GM12878 (cell line): ENCODE measurements around the gene PLSCR1. TPM values are rescaled to one million over a fixed set of nuclear protein-coding genes. Genes with fewer than 3 reads are reported as not detected.

Experiments
- ATAC-seq: fragments of 200-7000 bp; cut with Tn5 transposase; 3 replicates; pipeline ENCODE4 v1.9.1; 2020; ENCODE audit warnings: mild to moderate bottlenecking, moderate library complexity
- BruUV-seq: library from RNA; stranded (reverse); fragments of 400-500 nt; replicated peaks from 2 replicates; lab custom pipeline; 2021; lab: Mats Ljungman, UMichigan
- CTCF ChIA-PET: fragments of 300-600 bp; sonication (Branson Sonifier 250); formaldehyde crosslinking; extraction: SDS; loops from one replicate; lab custom pipeline; 2021; ENCODE audit warnings: inconsistent platforms; lab: Yijun Ruan, JAX
- POLR2A ChIA-PET: fragments of 350-600 bp; formaldehyde crosslinking; extraction: SDS; loops from one replicate; lab custom pipeline; 2021; ENCODE audit warnings: inconsistent platforms; lab: Charles Lee
- RAD21 ChIA-PET: fragments of 300-600 bp; sonication (Branson Sonifier 250); formaldehyde crosslinking; loops from one replicate; lab custom pipeline; 2023; ENCODE audit warnings: antibody characterized with exemption; ENCODE audit not compliant: unreplicated experiment; lab: Charles Lee
- SMC1A ChIA-PET: fragments of 300-600 bp; sonication (Branson Sonifier 250); formaldehyde crosslinking; loops from one replicate; lab custom pipeline; 2023; ENCODE audit not compliant: unreplicated experiment, uncharacterized antibody; lab: Charles Lee
- DNase-seq: peaks from one replicate; pipeline ENCODE4 v3.0.0-alpha.2; 2011; ENCODE audit warnings: low read depth, low spot score
- FAIRE-seq: peaks from 3 replicates; lab custom pipeline; 2011; peaks lifted over from hg19 to GRCh38; lab: Jason Lieb, UNC
- H2AFZ ChIP-seq: 2 replicates; pipeline ENCODE4 v1.6.0; 2011; ENCODE audit warnings: low read depth, low read length, control low read depth; ENCODE audit not compliant: control insufficient read depth
- H3K27ac ChIP-seq: 2 replicates; pipeline ENCODE4 v1.5.1; 2011; ENCODE audit warnings: control low read depth; ENCODE audit not compliant: control insufficient read depth, insufficient read depth
- H3K27me3 ChIP-seq, 2 experiments: replicated peaks in 1 of 2; 2 replicates each; pipeline versions ENCODE4 v1.6.0 to v1.6.1; 2011; ENCODE audit warnings: low read length in 1 of 2; ENCODE audit not compliant: control insufficient read depth in 2 of 2, insufficient read depth in 2 of 2
- H3K36me3 ChIP-seq, 2 experiments: 2 replicates each; pipeline ENCODE4 v1.5.1; 2011; ENCODE audit warnings: low read length in 1 of 2; ENCODE audit not compliant: control insufficient read depth in 2 of 2, insufficient read depth in 2 of 2
- H3K4me1 ChIP-seq: 2 replicates; pipeline ENCODE4 v1.6.1; 2011; ENCODE audit warnings: mild to moderate bottlenecking, low read length, moderate library complexity, mixed read lengths; ENCODE audit not compliant: control insufficient read depth, insufficient read depth
- H3K4me2 ChIP-seq: 2 replicates; pipeline ENCODE4 v1.6.0; 2011; ENCODE audit warnings: control low read depth; ENCODE audit not compliant: control insufficient read depth, insufficient read depth
- H3K4me3 ChIP-seq: fragments of 200-600 bp; sonication (generic); 2 replicates; pipeline ENCODE4 v1.5.1; 2016
- H3K79me2 ChIP-seq: 2 replicates; pipeline ENCODE4 v1.6.0; 2011; ENCODE audit warnings: low read length; ENCODE audit not compliant: control insufficient read depth, insufficient read depth
- H3K9ac ChIP-seq: 2 replicates; pipeline ENCODE4 v1.8.0; 2011; ENCODE audit warnings: low read length, control low read depth, mixed read lengths; ENCODE audit not compliant: control insufficient read depth, insufficient read depth
- H3K9me3 ChIP-seq: replicated peaks from 3 replicates; pipeline ENCODE4 v1.5.1; 2011; ENCODE audit warnings: mild to moderate bottlenecking, low read length; ENCODE audit not compliant: control insufficient read depth, insufficient read depth
- H4K20me1 ChIP-seq: 2 replicates; pipeline ENCODE4 v1.6.0; 2011; ENCODE audit not compliant: control insufficient read depth, insufficient read depth
- CHD1 ChIP-seq: IDR thresholded peaks from 2 replicates; pipeline ENCODE4 v1.6.1; 2012; ENCODE audit warnings: low read depth, low read length, improper control_type of control experiment
- HDAC2 ChIP-seq: fragments of 200-600 bp; sonication (generic); IDR thresholded peaks from 2 replicates; pipeline ENCODE4 v1.6.1; 2017
- HDAC6 ChIP-seq: fragments of 200-600 bp; sonication (generic); IDR thresholded peaks from one replicate; pipeline ENCODE4 v1.8.0; 2017; ENCODE audit warnings: antibody characterized with exemption; ENCODE audit not compliant: unreplicated experiment
- KDM1A ChIP-seq: fragments of 200-600 bp; sonication (generic); IDR thresholded peaks from 2 replicates; pipeline ENCODE4 v1.6.1; 2016; ENCODE audit warnings: borderline replicate concordance
- LARP7 ChIP-seq: fragments of 450-650 bp; IDR thresholded peaks from 2 replicates; pipeline ENCODE4 v1.6.1; 2017; ENCODE audit warnings: mild to moderate bottlenecking
- MLLT1 ChIP-seq: fragments of 450-650 bp; IDR thresholded peaks from 2 replicates; pipeline ENCODE4 v1.6.1; 2016; ENCODE audit warnings: mild to moderate bottlenecking
- NR2F1 ChIP-seq: fragments of 450-650 bp; conservative IDR thresholded peaks from 2 replicates; pipeline ENCODE4 v1.6.1; 2017; ENCODE audit warnings: mild to moderate bottlenecking
- PAX5 ChIP-seq: IDR thresholded peaks from 2 replicates; pipeline ENCODE4 v1.6.1; 2011; ENCODE audit warnings: low read depth, low read length, borderline replicate concordance
- PBX3 ChIP-seq: IDR thresholded peaks from 2 replicates; pipeline ENCODE4 v1.6.1; 2011; ENCODE audit warnings: mild to moderate bottlenecking, low read depth, low read length, moderate library complexity; ENCODE audit not compliant: insufficient replicate concordance
- RB1 ChIP-seq: fragments of 450-650 bp; formaldehyde crosslinking; IDR thresholded peaks from 2 replicates; pipeline ENCODE4 v1.6.1; 2017; ENCODE audit warnings: mild to moderate bottlenecking, borderline replicate concordance
- SMARCA5 ChIP-seq: fragments of 450-650 bp; IDR thresholded peaks from 2 replicates; pipeline ENCODE4 v1.6.1; 2017; ENCODE audit warnings: mild to moderate bottlenecking
- SREBF2 ChIP-seq: IDR thresholded peaks from 2 replicates; pipeline ENCODE4 v1.6.1; 2012; ENCODE audit warnings: mild to moderate bottlenecking, low read length
- SUZ12 ChIP-seq: fragments of 200-600 bp; sonication (generic); IDR thresholded peaks from one replicate; pipeline ENCODE4 v1.6.1; 2018; ENCODE audit warnings: antibody characterized with exemption, mild to moderate bottlenecking; ENCODE audit not compliant: unreplicated experiment
- USF2 ChIP-seq: IDR thresholded peaks from 2 replicates; pipeline ENCODE4 v1.6.1; 2011; ENCODE audit warnings: low read depth, low read length, improper control_type of control experiment, borderline replicate concordance
- ZBTB4 ChIP-seq: fragments of 450-650 bp; formaldehyde crosslinking; IDR thresholded peaks from 2 replicates; pipeline ENCODE4 v1.4.0; 2022; ENCODE audit warnings: mild to moderate bottlenecking, moderate library complexity
- ZNF217 ChIP-seq: fragments of 450-650 bp; IDR thresholded peaks from 2 replicates; pipeline ENCODE4 v1.6.1; 2017; ENCODE audit warnings: antibody characterized with exemption, mild to moderate bottlenecking
- WGBS: methylation state at CpG from one replicate; pipeline ENCODE4 v1.1.6; 2016; ENCODE audit warnings: low lambda C conversion rate; ENCODE audit not compliant: insufficient replicate concordance, insufficient coverage; ENCODE audit errors: missing lambda C conversion rate; 5-methylcytosine and 5-hydroxymethylcytosine counted together
- in situ Hi-C: fragments of 300-500 bp; cut with MboI; formaldehyde crosslinking; loops from 9 replicates; pipeline ENCODE4 v1.14.3; 2018; ENCODE audit warnings: mixed read lengths
- intact Hi-C: fragments of 100-400 bp; cut with micrococcal nuclease; formaldehyde crosslinking; loops from one replicate; pipeline ENCODE4 v1.14.2; 2022; ENCODE audit not compliant: unreplicated experiment
- polyA plus RNA-seq, 11 experiments: library from polyadenylated mRNA; depleted of rRNA in 4 of 11; unstranded in 6 of 11; stranded (reverse) in 5 of 11; fragments of >200 nt; fragmentation: Nextera tagmentation in 4 of 11; fragmentation: Illumina TruSeq in 1 of 11; extraction: Ambion mirVana in 4 of 11; extraction: Trizol in 1 of 11; gene quantifications; 1 replicate in 1 of 11; 2 replicates in 10 of 11; pipeline versions ENCODE4 v1.2.1 to v1.2.3, GENCODE V29; 2011 to 2016; ENCODE audit warnings: inconsistent platforms in 2 of 11, missing spikeins in 2 of 11, low read depth in 1 of 11
- total RNA-seq, 4 experiments: library from RNA; depleted of rRNA in 3 of 4; stranded (reverse); fragments of >200 nt in 3 of 4; fragmentation: Illumina TruSeq in 1 of 4; extraction: Trizol in 1 of 4; gene quantifications; 2 replicates each; pipeline versions ENCODE4 v1.2.1 to v1.2.3, GENCODE V29; 2013 to 2021

PLSCR1 gene
- total and polyA plus RNA-seq, 10 of the 15 experiments (the other 5 are each of a cell fraction or from before 2014, with no cell fraction given), result 35.4 to 77.8 (median 41.1) TPM

GRCh38 chr3:146466604-146467003 is 77.8 kb downstream of the PLSCR1 start (continued):
- TF ChIP-seq PBX3, result no peak
- no peak for TF ChIP-seq LARP7
- no peak for TF ChIP-seq SMARCA5

- no peaks in the 10 kb centered on the region for H3K36me3 ChIP-seq
- POLR2A ChIA-PET, result no interaction called here
- peaks cover 4% of the 10 kb centered on the region; the same call in 1 of the 2 replicates for H3K4me1 ChIP-seq
- H3K4me2 ChIP-seq, result no peak overlapping the region
- WGBS, result 0% methylated on average over 6 of the region's 6 CpGs
- H2AFZ ChIP-seq, result no peak overlapping the region
- H3K27ac ChIP-seq, result no peak overlapping the region
- no TSS peak for BruUV-seq
- no peak overlapping the region for H3K9ac ChIP-seq
- H4K20me1 ChIP-seq, result no peaks in the 10 kb centered on the region
- DNase-seq (no peak), FAIRE-seq (no peak), ATAC-seq (no peak)
- no peaks in the 10 kb centered on the region for H3K27me3 ChIP-seq
- RAD21 ChIA-PET, result no interaction called here
- in situ Hi-C loops (no loop called here), intact Hi-C loops (loop anchor here (5.0 kb wide), 1 partner anchor 76 kb away; the partner anchor contains the start of gene PLSCR1)
- SMC1A ChIA-PET, result no interaction called here
- CTCF ChIA-PET, result no interaction called here
- no peaks in the 10 kb centered on the region for H3K9me3 ChIP-seq
- H3K79me2 ChIP-seq, result no peaks in the 10 kb centered on the region
- TF ChIP-seq USF2, result no peak
- no peak for TF ChIP-seq KDM1A
- TF ChIP-seq ZBTB4 (CRISPR knock-in tag), result no peak
- TF ChIP-seq RB1, result no peak
- TF ChIP-seq ZNF217, result no peak
- TF ChIP-seq MLLT1, result no peak
- TF ChIP-seq HDAC2, result no peak
- TF ChIP-seq HDAC6, result no peak
- no peak for TF ChIP-seq PAX5
- TF ChIP-seq CHD1, result no peak
- no peak for TF ChIP-seq SREBF2
- no peak for TF ChIP-seq NR2F1
- TF ChIP-seq SUZ12, result no peak
- H3K4me3 ChIP-seq, result no peak overlapping the region
Measured at GRCh38 chr3:146465693-146466465, 78.5 kb downstream of the PLSCR1 start.
